Endothelial cell of umbilical vein (primary cell): ENCODE measurements around the gene GOLGA8M. TPM values are rescaled to one million over a fixed set of nuclear protein-coding genes. Genes with fewer than 3 reads are reported as not detected.
"Not testable (repeated sequence)": the region's sequence is repeated elsewhere in the genome, so short reads cannot be mapped to it uniquely, and the experiment has no call there.

Experiments
- BruUV-seq: library from RNA; stranded (reverse); fragments of 400-500 nt; replicated peaks from 2 replicates; lab custom pipeline; 2021; lab: Mats Ljungman, UMichigan
- CTCF ChIA-PET: fragments of 300-600, 350-600 bp; sonication (Branson Sonifier 250); formaldehyde crosslinking; loops from one replicate; lab custom pipeline; 2021; ENCODE audit warnings: antibody characterized with exemption, inconsistent platforms; lab: Charles Lee
- POLR2A ChIA-PET: fragments of 300-600, 350-600 bp; sonication (Branson Sonifier 250); formaldehyde crosslinking; loops from one replicate; lab custom pipeline; 2021; ENCODE audit warnings: antibody characterized with exemption, inconsistent platforms; lab: Charles Lee
- DNase-seq: peaks from one replicate; pipeline ENCODE4 v3.0.0-alpha.2; 2011; ENCODE audit warnings: low read depth, low spot score
- FAIRE-seq: peaks from 2 replicates; lab custom pipeline; 2011; peaks lifted over from hg19 to GRCh38; lab: Jason Lieb, UNC
- H2AFZ ChIP-seq: 2 replicates; pipeline ENCODE4 v1.6.0; 2012; ENCODE audit warnings: low read depth, low read length, control low read depth, inconsistent platforms
- H3K27ac ChIP-seq: 2 replicates; pipeline ENCODE4 v1.5.1; 2011; ENCODE audit warnings: low read depth, mild to moderate bottlenecking, control low read depth, low read length, moderate library complexity; ENCODE audit not compliant: insufficient read depth
- H3K27me3 ChIP-seq, 2 experiments: 2 replicates each; pipeline versions ENCODE4 v1.6.0 to v1.6.1; 2011; ENCODE audit warnings: low read length in 2 of 2, mixed read lengths in 1 of 2; ENCODE audit not compliant: control insufficient read depth in 2 of 2, insufficient read depth in 2 of 2
- H3K36me3 ChIP-seq, 2 experiments: 2 replicates in 1 of 2; 3 replicates in 1 of 2; pipeline ENCODE4 v1.5.1; 2011; ENCODE audit warnings: low read length in 2 of 2, mild to moderate bottlenecking in 1 of 2, moderate library complexity in 1 of 2; ENCODE audit not compliant: control insufficient read depth in 2 of 2, insufficient read depth in 2 of 2; ENCODE audit errors: extremely low read depth in 1 of 2
- H3K4me1 ChIP-seq: 3 replicates; pipeline ENCODE4 v1.5.1; 2011; ENCODE audit warnings: mild to moderate bottlenecking, low read length; ENCODE audit not compliant: control insufficient read depth, insufficient read depth; ENCODE audit errors: extremely low read depth
- H3K4me2 ChIP-seq: 2 replicates; pipeline ENCODE4 v1.6.1; 2011; ENCODE audit warnings: low read length, control low read depth, mixed read lengths; ENCODE audit not compliant: insufficient read depth
- H3K4me3 ChIP-seq, 3 experiments: fragments of 200-600 bp in 1 of 3; sonication (generic), shearing (Covaris generic) in 1 of 3; replicated peaks in 1 of 3; 2 replicates each; pipeline ENCODE4 v1.5.1; 2011 to 2016; ENCODE audit warnings: control low read depth in 3 of 3, low read length in 3 of 3, mild to moderate bottlenecking in 2 of 3, inconsistent platforms in 1 of 3, low read depth in 1 of 3, moderate library complexity in 1 of 3; ENCODE audit not compliant: insufficient read depth in 1 of 3
- H3K79me2 ChIP-seq: 2 replicates; pipeline ENCODE4 v1.6.0; 2012; ENCODE audit warnings: low read length, inconsistent platforms; ENCODE audit not compliant: control insufficient read depth, insufficient read depth
- H3K9ac ChIP-seq: replicated peaks from 2 replicates; pipeline ENCODE3; 2011; ENCODE audit warnings: low read length, control low read depth; ENCODE audit not compliant: insufficient read depth; ENCODE audit errors: extremely low read depth
- H3K9me1 ChIP-seq: replicated peaks from 3 replicates; pipeline ENCODE4 v1.6.0; 2011; ENCODE audit warnings: mild to moderate bottlenecking, low read length; ENCODE audit not compliant: control insufficient read depth, insufficient read depth; ENCODE audit errors: extremely low read depth
- H3K9me3 ChIP-seq: replicated peaks from 2 replicates; pipeline ENCODE4 v1.5.1; 2012; ENCODE audit warnings: low read length, inconsistent platforms; ENCODE audit not compliant: control insufficient read depth, insufficient read depth
- H4K20me1 ChIP-seq: replicated peaks from 2 replicates; pipeline ENCODE3; 2011; ENCODE audit warnings: mild to moderate bottlenecking, low read length; ENCODE audit not compliant: control insufficient read depth, insufficient read depth; ENCODE audit errors: extremely low read depth
- dilution Hi-C: fragments of 300-500 bp; cut with MboI; formaldehyde crosslinking; loops from one replicate; pipeline ENCODE4 v1.15.0; 2019; ENCODE audit warnings: low sequenced_read_pairs; ENCODE audit not compliant: extremely low pct_ligation_motif_present
- intact Hi-C: fragments of 100-400 bp; cut with micrococcal nuclease; formaldehyde crosslinking; loops from one replicate; pipeline ENCODE4 v1.10.0; 2022
- polyA plus RNA-seq, 4 experiments: library from polyadenylated mRNA; depleted of rRNA in 3 of 4; stranded (reverse) in 3 of 4; unstranded in 1 of 4; fragments of >200 nt; gene quantifications; 2 replicates each; pipeline versions ENCODE4 v1.2.1 to v1.2.3, GENCODE V29; 2011 to 2012; ENCODE audit warnings: missing spikeins in 1 of 4
- total RNA-seq: library from RNA; stranded (reverse); gene quantifications from 2 replicates; pipeline ENCODE4 v1.2.3, GENCODE V29; 2021

Gene GOLGA8M
- total and polyA plus RNA-seq, 2 donors (not counting 3 experiments of a cell fraction or from before 2014, with no cell fraction given), result 0.26 to 1.6 TPM

- H3K4me1 ChIP-seq, dilution Hi-C loops, CTCF ChIA-PET, H3K9ac ChIP-seq, H3K27me3 ChIP-seq, H3K4me2 ChIP-seq, H3K27ac ChIP-seq, intact Hi-C loops, H3K4me3 ChIP-seq, H3K36me3 ChIP-seq, H4K20me1 ChIP-seq, FAIRE-seq, DNase-seq, H3K79me2 ChIP-seq, H3K9me3 ChIP-seq, POLR2A ChIA-PET, H2AFZ ChIP-seq, H3K9me1 ChIP-seq, BruUV-seq: not testable (repeated sequence)
Measured at GRCh38 chr15:28666402-28666801, 45.8 kb downstream of the GOLGA8M start.

DNA sequence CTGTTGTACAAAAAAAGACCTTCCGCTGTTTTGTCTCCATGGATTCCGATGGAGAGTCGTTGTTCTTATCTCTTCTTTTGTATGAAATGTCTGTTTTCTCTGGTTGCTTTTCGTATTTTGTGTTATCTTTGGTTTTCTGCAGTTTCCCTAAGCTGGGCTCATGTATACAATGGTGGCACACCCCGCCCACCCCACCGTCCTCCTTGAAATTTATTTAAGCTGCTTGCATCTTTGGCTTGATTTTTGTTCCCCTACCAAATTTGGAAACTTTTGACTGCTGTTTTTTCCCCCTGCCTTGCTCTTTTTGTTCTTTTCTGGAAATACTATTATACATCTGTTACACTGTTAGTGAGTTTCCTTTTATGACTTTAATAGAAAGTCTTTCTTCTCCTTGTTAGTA is 47.6 kb downstream of the GOLGA8M start:
- H4K20me1 ChIP-seq, H3K27me3 ChIP-seq, BruUV-seq, intact Hi-C loops, CTCF ChIA-PET, DNase-seq, POLR2A ChIA-PET, H3K79me2 ChIP-seq, FAIRE-seq, H2AFZ ChIP-seq, H3K4me2 ChIP-seq, dilution Hi-C loops, H3K9me3 ChIP-seq, H3K9me1 ChIP-seq, H3K4me1 ChIP-seq, H3K9ac ChIP-seq, H3K27ac ChIP-seq, H3K36me3 ChIP-seq, H3K4me3 ChIP-seq: not testable (repeated sequence)

- H3K9me3 ChIP-seq, FAIRE-seq, H4K20me1 ChIP-seq, H3K4me2 ChIP-seq, BruUV-seq, H3K36me3 ChIP-seq, H3K9ac ChIP-seq, H3K27me3 ChIP-seq, dilution Hi-C loops, H3K9me1 ChIP-seq, H3K79me2 ChIP-seq, POLR2A ChIA-PET, H3K4me3 ChIP-seq, H3K4me1 ChIP-seq, DNase-seq, intact Hi-C loops, CTCF ChIA-PET, H3K27ac ChIP-seq, H2AFZ ChIP-seq: not testable (repeated sequence)
Measured at GRCh38 chr15:28663717-28664116, 48.5 kb downstream of the GOLGA8M start.

- H3K9ac ChIP-seq, H3K36me3 ChIP-seq, H3K27ac ChIP-seq, H2AFZ ChIP-seq, H3K4me1 ChIP-seq, CTCF ChIA-PET, H3K79me2 ChIP-seq, FAIRE-seq, intact Hi-C loops, H4K20me1 ChIP-seq, H3K9me1 ChIP-seq, POLR2A ChIA-PET, BruUV-seq, H3K9me3 ChIP-seq, H3K4me3 ChIP-seq, H3K27me3 ChIP-seq, DNase-seq, dilution Hi-C loops, H3K4me2 ChIP-seq: not testable (repeated sequence)
Measured at GRCh38 chr15:28660750-28661149, 51.5 kb downstream of the GOLGA8M start.
